ENCODE measurements around the gene ESPL1.
A peak's percentile ranks its signal among the peaks of the same experiment; 100 is the strongest.

The ESPL1 gene

GRCh38 chr12:53267999-53268629 lies at the start of gene ESPL1:
Gene ESPL1 (plus strand): TSS chr12:53268299. CDS start chr12:53268767, 468 bp downstream.
- peak within 1 kb of the TSS; percentile 73 for H3K4me3 ChIP-seq (replicated peaks; ENCODE audit: low read depth, low read length)
- peak; percentile 97 for DNase-seq (ENCODE audit: extremely low read depth, insufficient read length)
- no peaks in the 10 kb centered on the region for H3K27me3 ChIP-seq (replicated peaks; ENCODE audit: control insufficient read depth, insufficient read depth, low read length)
- TF ChIP-seq CTCF (IDR thresholded peaks at IDR 0.05; ENCODE audit: insufficient read depth, low read length, poor library complexity, severe bottlenecking) = peak; percentile 49
- peaks cover 13% of the 10 kb centered on the region for H3K36me3 ChIP-seq (ENCODE audit: control insufficient read depth, insufficient read depth, low read length)

- Histone ChIP-seq H3K4me3 (replicated peaks; ENCODE audit: low read depth, low read length) (peak overlapping the region; percentile 77), H3K27me3 (replicated peaks; ENCODE audit: control insufficient read depth, insufficient read depth, low read length) (no peaks in the 10 kb centered on the region), H3K36me3 (ENCODE audit: control insufficient read depth, insufficient read depth, low read length) (peaks cover 5% of the 10 kb centered on the region)
- no peak for DNase-seq (ENCODE audit: extremely low read depth, insufficient read length)
- TF ChIP-seq CTCF (IDR thresholded peaks at IDR 0.05; ENCODE audit: insufficient read depth, low read length, poor library complexity, severe bottlenecking) = no peak
These were observed 49.4 kb upstream of the ESPL1 start for GRCh38 chr12:53218551-53219291.

- peak; percentile 64 for DNase-seq (ENCODE audit: extremely low read depth, insufficient read length)
- no peaks in the 10 kb centered on the region for H3K27me3 ChIP-seq (replicated peaks; ENCODE audit: control insufficient read depth, insufficient read depth, low read length)
- H3K36me3 ChIP-seq (ENCODE audit: control insufficient read depth, insufficient read depth, low read length) = no peaks in the 10 kb centered on the region
- TF ChIP-seq CTCF (IDR thresholded peaks at IDR 0.05; ENCODE audit: insufficient read depth, low read length, poor library complexity, severe bottlenecking) = no peak
- H3K4me3 ChIP-seq (replicated peaks; ENCODE audit: low read depth, low read length) = peak overlapping the region; percentile 77
These were observed 48.7 kb upstream of the ESPL1 start for GRCh38 chr12:53219292-53219955.

- H3K36me3 ChIP-seq (ENCODE audit: control insufficient read depth, insufficient read depth, low read length) = no peaks in the 10 kb centered on the region
- TF ChIP-seq CTCF (IDR thresholded peaks at IDR 0.05; ENCODE audit: insufficient read depth, low read length, poor library complexity, severe bottlenecking) = no peak
- DNase-seq (ENCODE audit: extremely low read depth, insufficient read length) = peak; percentile 87
- H3K4me3 ChIP-seq (replicated peaks; ENCODE audit: low read depth, low read length) = peak overlapping the region; percentile 77
- H3K27me3 ChIP-seq (replicated peaks; ENCODE audit: control insufficient read depth, insufficient read depth, low read length) = no peaks in the 10 kb centered on the region
These were observed 48.0 kb upstream of the ESPL1 start for GRCh38 chr12:53219956-53220693.

- no peaks in the 10 kb centered on the region for H3K27me3 ChIP-seq (replicated peaks; ENCODE audit: control insufficient read depth, insufficient read depth, low read length)
- TF ChIP-seq CTCF (IDR thresholded peaks at IDR 0.05; ENCODE audit: insufficient read depth, low read length, poor library complexity, severe bottlenecking) = no peak
- DNase-seq (ENCODE audit: extremely low read depth, insufficient read length) = peak; percentile 91
- peak overlapping the region; percentile 77 for H3K4me3 ChIP-seq (replicated peaks; ENCODE audit: low read depth, low read length)
- H3K36me3 ChIP-seq (ENCODE audit: control insufficient read depth, insufficient read depth, low read length) = no peaks in the 10 kb centered on the region
These were observed 47.4 kb upstream of the ESPL1 start for GRCh38 chr12:53220694-53221202.
